SK-N-SH (cell line): Measurements from ENCODE around the gene WBP1.

Experiments used
- CTCF ChIP-seq: fragments of 200-600 bp; sonication (generic); IDR thresholded peaks from 2 replicates; pipeline ENCODE4 v1.6.1; 2017; ENCODE audit warnings: antibody characterized with exemption, mild to moderate bottlenecking, moderate library complexity
- EP300 ChIP-seq, 2 experiments: IDR thresholded peaks; 2 replicates each; pipeline versions ENCODE4 v1.4.0 to v1.6.1; 2012; ENCODE audit warnings: borderline replicate concordance in 1 of 2, low read depth in 1 of 2, low read length in 1 of 2
- FOXJ3 ChIP-seq: sonication (generic); formaldehyde crosslinking; IDR thresholded peaks from 2 replicates; pipeline ENCODE4 v1.5.1; 2020; ENCODE audit warnings: mild to moderate bottlenecking, missing genetic modification reagents
- GABPA ChIP-seq: IDR thresholded peaks from 2 replicates; pipeline ENCODE4 v1.4.0; 2012; ENCODE audit warnings: low read depth, mild to moderate bottlenecking
- GATA2 ChIP-seq: sonication (generic); formaldehyde crosslinking; IDR thresholded peaks from 2 replicates; pipeline ENCODE4 v1.5.0; 2020; ENCODE audit warnings: mild to moderate bottlenecking, missing genetic modification reagents
- POLR2AphosphoS5 ChIP-seq: IDR thresholded peaks from 2 replicates; pipeline ENCODE4 v1.6.1; 2012; ENCODE audit warnings: low read depth, low read length
- RFX5 ChIP-seq: IDR thresholded peaks from 2 replicates; pipeline ENCODE4 v1.6.1; 2012; ENCODE audit warnings: mild to moderate bottlenecking, improper control_type of control experiment, low read length
- RXRA ChIP-seq: IDR thresholded peaks from 2 replicates; pipeline ENCODE4 v1.4.0; 2012; ENCODE audit warnings: low read depth, mild to moderate bottlenecking, borderline replicate concordance

GRCh38 chr2:74501335-74502071, 43.3 kb downstream of the WBP1 start:
- TF ChIP-seq EP300 (IDR thresholded peaks at IDR 0.05; ENCODE audit: borderline replicate concordance in 1 of 2, low read depth in 1 of 2, low read length in 1 of 2) (no peak), FOXJ3 (CRISPR knock-in tag) (no peak), CTCF (no peak), GATA2 (no peak), POLR2AphosphoS5 (no peak), RFX5 (no peak), GABPA (no peak), RXRA (no peak)
